GM18517 (cell line): ENCODE data around the gene GPATCH1.
"Not testable (repeated sequence)": the region's sequence is repeated elsewhere in the genome, so short reads cannot be mapped to it uniquely, and the experiment has no call there.

Experiments used
- ATAC-seq: cut with Tn5 transposase; IDR thresholded peaks from one replicate; pipeline ENCODE4 v1.9.1; 2021; ENCODE audit warnings: mild to moderate bottlenecking, moderate library complexity; ENCODE audit not compliant: unreplicated experiment

GPATCH1 gene, protein sequence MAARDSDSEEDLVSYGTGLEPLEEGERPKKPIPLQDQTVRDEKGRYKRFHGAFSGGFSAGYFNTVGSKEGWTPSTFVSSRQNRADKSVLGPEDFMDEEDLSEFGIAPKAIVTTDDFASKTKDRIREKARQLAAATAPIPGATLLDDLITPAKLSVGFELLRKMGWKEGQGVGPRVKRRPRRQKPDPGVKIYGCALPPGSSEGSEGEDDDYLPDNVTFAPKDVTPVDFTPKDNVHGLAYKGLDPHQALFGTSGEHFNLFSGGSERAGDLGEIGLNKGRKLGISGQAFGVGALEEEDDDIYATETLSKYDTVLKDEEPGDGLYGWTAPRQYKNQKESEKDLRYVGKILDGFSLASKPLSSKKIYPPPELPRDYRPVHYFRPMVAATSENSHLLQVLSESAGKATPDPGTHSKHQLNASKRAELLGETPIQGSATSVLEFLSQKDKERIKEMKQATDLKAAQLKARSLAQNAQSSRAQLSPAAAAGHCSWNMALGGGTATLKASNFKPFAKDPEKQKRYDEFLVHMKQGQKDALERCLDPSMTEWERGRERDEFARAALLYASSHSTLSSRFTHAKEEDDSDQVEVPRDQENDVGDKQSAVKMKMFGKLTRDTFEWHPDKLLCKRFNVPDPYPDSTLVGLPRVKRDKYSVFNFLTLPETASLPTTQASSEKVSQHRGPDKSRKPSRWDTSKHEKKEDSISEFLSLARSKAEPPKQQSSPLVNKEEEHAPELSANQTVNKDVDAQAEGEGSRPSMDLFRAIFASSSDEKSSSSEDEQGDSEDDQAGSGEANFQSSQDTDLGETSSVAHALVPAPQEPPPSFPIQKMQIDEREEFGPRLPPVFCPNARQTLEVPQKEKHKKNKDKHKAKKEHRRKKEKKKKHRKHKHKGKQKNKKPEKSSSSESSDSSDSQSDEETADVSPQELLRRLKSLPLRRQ

DNA sequence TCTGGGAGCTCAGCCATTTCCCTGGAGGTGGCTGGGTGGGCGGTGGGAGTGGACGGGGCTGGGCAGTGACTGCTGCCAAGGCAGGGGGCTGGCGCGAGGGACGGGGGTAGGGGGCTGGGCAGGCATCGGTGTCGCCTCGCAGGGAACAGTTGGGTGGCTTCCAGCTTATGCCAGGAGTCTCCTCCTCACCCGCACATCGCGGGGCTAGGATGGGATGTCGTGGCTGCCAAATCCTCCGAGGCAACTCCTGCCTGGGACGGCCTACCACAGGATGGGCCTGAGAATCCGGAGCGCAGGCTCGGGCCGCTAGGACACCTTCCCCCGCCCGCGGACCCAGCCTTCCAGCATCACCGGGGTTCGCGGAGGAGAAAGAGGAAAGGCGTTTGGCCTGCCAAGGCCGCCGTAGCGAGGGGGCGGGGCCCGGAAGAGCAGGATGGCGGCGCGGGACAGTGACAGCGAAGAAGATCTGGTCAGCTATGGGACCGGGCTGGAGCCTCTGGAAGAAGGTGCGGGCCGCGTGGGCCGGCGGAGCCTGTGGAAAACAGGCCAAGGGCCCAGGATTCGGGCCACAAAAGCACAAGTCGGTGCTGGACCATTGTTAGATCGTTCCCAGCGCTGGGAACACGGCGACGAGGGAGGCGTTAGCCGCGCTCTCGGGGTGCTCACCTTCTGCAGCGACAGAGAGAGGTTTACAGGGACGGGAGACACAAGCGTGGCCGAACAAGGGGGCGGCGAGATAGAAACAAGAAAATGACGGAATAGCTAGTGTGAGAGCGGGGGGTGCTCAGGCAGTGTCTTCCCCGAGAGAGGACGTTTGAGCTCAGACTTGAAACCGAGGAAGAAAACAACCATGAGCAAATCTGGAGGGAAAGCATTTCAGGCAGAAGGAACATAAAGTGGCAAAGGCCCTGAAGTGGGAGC is at the start of gene GPATCH1:
TSS of gene GPATCH1 (plus strand) at position 421 of the 921 bp plus-strand sequence. CDS start at position 434, 13 bp downstream.
- peak; percentile 79 for ATAC-seq

DNA sequence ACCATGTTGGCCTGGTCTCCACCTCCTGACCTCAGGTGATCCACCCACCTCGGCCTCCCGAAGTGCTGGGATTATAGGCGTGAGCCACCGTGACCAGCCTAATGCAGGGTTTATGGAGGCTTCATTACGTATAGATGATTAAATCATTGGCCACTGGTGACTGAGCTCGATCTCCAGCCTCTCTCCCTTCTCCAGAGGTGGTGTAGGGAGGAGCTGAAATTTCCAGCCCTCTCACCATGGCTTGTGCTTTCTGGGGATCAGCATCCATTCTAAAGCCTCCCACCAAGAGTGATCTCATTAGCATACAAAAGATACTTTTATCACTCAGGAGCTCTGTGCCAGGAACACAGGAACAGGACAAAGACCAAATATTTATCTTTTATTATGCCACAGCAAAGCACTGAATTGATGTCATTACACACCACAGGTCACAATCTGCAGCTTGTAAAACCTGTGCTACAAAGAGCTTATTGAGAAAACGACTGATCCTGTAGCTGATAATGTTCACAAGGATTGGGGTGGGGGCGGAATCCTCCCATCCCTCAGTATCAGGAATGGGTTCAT is 48.7 kb upstream of the GPATCH1 start:
- ATAC-seq: no peak

DNA sequence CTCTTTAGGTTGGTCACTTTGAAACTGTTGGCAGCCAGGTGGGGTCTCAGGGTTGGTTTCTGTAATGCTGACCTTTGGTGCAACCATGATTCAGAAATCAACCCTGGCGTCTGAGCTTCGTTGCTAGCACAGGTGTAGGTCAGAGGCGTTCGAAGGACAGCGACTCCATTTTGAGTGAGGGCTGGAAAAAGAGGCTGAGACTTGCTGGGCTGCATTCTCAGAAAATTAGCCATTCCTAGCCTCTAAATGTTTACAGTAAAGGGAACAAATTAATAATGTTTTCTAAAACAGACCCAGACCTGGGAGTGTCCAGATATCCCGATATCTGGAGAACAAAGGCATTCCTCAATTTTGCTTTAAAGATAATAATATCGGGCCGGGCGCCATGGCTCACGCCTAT is 45.5 kb upstream of the GPATCH1 start:
- ATAC-seq: no peak

DNA sequence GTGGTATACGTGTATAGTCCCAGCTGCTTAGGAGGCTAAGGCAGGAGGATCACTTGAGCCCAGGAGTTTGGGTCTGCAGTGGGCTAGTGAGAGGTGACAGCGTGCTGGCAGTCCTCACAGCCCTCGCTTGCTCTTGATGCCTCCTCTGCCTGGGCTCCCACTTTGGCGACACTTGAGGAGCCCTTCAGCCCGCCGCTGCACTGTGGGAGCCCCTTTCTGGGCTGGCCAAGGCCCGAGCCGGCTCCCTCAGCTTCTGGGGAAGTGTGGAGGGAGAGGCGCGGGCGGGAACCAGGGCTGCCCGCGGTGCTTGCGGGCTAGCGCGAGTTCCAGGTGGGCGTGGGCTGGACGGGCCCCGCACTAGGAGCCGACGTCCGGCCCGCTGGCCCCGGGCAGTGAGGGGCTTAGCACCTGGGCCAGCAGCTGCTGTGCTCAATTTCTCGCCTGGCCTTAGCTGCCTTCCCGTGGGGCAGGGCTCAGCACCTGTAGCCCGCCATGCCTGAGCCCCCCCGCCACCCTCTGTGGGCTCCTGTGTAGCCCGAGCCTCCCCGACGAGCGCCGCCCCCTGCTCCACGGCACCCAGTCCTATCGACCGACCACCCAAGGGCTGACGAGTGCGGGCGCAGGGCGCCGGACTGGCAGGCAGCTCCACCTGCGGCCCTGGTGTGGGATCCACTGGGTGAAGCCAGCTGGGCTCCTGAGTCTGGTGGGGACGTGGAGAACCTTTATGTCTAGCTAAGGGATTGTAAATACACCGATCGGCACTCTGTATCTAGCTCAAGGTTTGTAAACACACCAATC is 44.4 kb upstream of the GPATCH1 start:
- not testable (repeated sequence) for ATAC-seq

DNA sequence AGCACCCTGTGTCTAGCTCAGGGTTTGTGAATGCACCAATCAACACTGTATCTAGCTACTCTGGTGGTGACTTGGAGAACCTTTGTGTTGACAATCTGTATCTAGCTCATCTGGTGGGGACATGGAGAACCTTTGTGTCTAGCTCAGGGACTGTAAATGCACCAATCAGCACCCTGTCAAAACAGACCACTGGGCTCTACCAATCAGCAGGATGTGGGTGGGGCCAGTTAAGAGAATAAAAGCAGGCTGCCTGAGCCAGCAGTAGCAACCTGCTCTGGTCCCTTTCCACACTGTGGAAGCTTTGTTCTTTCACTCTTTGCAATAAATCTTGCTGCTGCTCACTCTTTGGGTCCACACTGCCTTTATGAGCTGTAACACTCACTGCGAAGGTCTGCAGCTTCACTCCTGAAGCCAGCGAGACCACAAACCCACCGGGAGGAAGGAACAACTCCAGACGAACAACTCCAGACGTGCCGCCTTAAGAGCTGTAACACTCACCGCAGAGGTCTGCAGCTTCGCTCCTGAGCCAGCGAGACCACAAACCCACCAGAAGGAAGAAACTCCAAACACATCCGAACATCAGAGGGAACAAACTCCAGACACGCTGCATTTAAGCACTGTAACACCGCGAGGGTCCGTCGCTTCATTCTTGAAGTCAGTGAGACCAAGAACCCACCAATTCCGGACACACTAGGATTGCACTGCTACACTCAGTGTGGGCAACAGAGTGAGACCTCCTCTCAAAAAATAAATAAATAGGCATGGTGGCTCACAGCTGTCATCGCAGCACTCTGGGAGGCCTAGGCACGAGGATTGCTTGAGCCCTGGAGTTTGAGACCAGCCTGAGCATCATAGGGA is 43.6 kb upstream of the GPATCH1 start:
- ATAC-seq: not testable (repeated sequence)

DNA sequence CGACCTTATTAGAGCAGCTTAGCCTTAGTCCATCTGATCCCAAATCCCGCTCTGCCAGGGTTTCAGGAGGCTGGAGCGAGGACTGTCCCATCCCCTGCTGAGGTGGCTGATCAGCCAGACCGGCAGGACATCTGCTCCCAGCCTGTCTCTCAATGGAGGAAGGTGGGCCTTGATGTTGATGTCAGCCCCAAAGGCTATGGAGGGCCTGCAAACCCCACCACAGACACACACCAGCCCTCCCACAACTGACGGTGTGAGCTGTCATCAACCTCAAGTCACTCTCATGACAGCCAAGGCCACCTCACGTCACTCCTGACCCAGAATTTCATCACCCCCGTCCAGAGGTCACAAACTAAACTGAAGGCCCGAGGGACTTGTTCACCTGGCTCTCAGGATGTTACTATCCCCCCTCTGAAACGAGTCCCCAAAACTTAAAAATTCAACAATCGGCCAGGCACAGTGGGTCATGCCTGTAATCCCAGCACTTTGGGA is 41.8 kb upstream of the GPATCH1 start:
- ATAC-seq: no peak

DNA sequence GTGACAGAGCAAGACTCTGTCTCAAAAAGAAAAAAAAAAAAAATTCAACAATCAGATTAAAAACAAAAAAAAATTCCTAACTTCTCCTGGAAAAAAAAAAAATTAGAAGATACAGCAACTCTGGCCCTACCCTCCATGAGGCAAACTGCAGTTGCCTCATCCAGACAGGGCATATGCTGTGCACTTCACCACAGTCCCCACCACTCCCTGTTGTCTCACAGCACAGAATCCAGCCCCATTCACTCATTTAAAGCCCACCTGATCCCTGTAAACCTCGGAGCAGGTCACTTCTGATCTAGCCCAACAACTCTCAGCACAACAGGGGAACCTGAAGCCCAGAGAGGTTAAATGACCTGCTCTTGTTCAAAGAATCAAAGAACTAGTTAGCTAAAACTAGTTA is 41.2 kb upstream of the GPATCH1 start:
- no peak for ATAC-seq

DNA sequence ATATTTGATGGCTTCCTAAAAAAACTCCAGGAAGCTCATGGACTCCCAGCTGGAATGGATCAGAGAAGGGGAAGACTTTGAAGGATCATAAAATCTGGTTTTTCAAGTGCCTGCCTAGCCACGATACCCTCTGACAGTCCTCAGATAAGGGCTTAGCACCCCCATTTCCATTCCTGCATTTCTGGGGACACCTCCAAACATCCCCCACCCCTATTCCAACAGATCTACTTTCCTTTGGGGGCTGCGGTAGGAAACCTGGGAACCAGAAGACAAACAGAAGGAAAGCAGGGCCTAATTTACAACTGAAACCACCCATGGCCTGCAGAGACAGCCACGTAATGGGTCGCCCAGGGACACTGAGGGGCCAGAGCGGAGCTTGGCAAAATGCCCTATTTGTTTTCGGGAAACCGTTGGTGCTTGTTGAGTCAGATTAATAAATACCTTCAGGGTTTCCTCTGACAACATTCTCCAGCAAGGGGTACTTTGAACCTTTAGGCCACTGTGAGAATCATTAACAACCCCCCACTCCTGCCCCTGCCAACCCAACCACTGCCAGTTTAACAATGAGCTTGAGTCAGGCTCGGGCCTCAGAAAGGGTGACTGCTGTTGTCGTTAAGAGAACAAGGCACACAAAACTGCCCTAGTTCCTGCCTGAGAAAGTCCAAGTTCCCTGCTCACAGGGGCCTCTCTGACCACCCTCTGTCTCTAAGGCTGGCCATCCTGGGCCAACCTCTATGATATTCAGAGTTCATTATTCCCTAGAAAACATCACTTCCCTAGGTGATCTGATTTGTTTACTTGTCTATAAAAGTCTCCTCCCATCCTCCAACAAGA is 39.8 kb upstream of the GPATCH1 start:
- ATAC-seq: no peak

DNA sequence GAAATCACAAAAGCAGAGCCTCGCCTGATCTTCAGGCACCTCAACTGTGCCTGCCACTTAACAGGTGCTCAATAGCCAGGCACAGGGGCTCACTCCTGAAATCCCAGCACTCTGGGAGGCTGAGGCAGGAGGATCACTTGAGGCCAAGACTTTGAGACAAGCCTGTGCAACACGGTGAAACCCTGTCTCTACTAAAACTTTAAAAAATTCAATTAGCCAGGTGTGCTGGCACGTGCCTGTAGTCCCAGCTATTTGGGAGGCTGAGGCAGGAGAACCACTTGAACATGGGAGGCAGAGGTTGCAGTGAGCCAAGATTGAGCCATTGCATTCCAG is 39.2 kb upstream of the GPATCH1 start:
- not testable (repeated sequence) for ATAC-seq

DNA sequence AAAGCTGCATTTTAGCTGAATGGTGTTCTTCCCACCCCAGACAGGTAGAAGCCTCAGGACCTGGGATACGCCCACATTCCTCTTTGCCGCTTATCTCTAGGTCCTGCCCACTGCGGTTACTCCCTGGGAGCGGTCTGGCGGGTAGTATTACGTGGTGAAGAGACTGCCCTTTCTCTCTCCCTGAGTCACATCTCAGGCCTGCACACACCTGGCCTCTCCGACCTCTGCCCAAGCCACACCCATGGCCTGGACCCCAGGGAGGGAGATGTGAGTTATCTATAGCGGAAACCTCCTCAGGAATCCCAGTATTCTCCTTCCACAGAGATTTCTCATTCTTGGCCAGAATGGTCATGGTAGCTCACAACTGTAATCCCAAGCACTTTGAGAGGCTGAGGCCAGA is 33.6 kb upstream of the GPATCH1 start:
- no peak for ATAC-seq

DNA sequence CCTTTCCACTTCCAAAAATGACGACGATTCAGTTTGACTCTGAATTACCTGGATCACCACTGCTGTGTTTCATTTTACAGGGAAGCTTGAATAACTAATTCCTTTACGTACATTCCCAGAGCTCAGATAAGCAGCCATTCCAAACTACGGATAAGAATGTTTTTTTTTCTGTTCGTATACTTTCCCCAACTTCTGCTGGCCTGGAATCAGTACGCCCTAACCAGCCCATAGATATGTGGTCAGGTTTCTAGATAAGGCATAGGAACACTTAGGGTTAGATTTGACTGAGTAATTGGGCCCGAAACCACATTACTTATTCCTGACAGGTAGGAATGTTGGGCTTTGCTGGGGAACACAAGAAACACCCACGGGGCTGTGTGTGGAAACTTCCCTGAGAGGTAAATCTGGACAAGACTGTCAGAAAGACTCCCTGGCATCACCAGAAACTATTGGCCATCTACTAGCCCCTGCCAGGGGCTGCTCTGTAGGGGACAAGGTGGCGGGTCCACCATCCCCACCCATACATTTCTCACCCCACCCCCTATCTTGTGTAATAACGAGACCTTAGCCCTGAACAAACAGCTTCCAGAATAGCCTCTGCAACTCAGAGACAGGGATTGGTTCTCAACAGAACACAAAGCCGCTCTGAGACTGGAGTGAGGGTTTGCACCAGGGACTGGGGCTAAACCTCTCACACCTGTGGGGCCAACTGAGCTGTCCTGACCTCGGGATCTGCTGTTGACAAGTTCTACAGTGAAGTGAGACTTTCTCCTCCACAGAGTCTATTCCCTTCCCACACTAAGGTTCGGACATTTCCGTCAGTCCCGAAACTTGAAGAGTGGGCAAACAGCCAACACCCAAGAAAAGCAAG is 31.9 kb upstream of the GPATCH1 start:
- no peak for ATAC-seq

DNA sequence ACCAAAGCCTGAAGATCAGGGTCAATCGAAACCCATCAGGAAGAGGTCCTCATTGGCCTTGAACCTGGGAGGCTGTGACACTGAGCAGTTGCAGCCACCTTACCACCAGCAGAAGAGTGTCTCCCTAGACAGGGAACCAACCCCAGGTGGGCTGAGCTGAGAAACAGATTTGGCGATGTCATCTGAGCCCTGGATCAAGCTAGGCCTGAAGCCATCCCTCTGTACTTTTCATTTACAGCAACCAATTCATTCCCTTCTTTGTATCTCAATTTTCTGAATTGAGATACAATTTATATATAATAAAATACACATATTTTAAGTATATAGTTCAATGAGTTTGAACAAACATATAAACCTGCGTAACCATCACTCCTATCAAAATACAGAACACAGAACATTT is 30.9 kb upstream of the GPATCH1 start:
- ATAC-seq: no peak

DNA sequence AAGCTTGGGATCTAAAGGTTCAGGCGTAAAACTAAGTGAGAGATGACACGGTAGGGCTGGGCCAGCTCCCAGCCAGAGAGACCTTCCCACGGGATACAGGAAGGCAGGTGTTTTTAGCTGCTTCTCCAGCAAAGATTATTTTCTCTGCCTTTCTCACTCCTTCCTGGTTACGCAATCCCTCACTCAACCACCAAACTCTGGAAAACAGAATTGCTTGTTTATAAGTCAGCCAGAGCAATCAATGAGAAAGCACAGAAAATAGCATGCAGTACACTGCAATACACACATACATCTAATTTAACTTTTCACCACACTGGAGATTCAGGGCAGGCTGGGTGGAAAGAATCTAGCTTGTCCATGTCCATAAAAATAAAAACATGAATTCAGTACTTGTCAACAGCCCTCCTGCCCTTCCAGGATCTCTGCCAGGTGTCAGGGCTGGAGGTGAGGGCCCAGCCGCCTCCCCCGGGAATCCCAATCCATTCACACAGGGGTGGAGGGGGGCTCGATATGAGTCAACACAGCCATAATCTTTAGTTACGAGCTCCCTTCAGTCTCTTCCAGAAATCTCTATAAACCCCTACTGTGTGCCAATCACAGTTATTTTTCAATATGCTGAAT is 28.5 kb upstream of the GPATCH1 start:
- no peak for ATAC-seq

DNA sequence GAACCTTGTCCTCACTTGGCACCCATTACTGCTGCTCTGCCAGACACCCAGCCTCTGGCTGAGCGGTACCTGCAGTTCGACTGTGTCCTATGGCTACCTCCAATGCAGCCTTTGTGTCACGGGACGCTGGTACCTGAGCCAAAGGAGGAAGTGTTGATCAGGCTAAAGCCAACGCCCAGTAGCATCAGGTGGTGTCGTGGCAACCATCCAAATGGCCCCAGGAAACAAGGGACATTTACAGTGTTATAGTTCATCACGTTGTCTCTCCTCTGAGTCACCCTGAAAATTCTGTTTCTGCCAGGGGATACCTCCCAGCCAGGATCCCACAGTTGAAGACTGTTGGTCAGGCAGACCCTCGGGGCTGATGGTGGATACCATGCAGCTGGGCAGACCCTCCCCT is 26.4 kb upstream of the GPATCH1 start:
- no peak for ATAC-seq

DNA sequence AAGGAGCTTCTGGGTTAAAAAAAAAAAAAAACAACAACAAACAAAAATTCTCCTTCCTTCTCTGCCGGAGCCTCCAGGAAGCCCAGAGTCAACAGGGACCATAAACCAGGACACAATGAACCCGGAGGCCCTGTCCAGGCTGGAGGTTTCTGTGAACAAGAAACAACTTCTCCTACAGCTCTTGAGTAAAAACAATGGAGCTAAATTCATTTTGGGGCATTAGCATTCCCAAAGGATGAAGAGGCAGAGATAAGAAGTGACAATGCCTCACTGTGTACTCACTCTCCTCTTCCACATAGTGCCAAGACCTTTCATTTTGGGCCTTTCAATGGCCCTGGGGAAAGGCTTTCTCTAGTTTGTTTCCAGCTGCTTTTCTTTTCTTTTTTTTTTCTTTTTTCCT is 25.3 kb upstream of the GPATCH1 start:
- ATAC-seq: no peak

DNA sequence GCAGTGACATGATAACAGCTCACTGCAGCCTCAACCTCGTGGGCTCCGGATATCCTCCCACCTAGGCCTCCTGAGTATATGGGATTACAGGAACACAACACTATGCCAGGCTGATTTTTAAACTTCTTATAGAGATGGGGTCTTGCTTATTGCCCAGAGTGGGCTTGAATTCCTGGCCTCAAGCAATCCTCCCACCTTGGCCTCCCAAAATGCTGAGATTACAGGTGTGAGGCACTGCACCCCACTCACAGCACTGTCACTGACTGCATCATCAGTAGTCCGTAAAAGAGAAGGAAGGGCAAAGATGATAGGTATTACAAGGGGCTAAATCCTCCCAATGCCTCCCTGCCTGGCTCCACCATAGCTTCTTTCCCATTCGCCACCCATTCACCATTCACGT is 20.4 kb upstream of the GPATCH1 start:
- ATAC-seq: no peak
